A673 (cell line): ENCODE data around the gene TM4SF18. TPM values are rescaled to one million over a fixed set of nuclear protein-coding genes. Genes with fewer than 3 reads are reported as not detected.

Experiments used
- BruUV-seq: library from RNA; stranded (reverse); fragments of 400-500 nt; replicated peaks from 2 replicates; lab custom pipeline; 2021; lab: Mats Ljungman, UMichigan
- CTCF ChIA-PET: fragments of 300-600 bp; sonication (Branson Sonifier 250); formaldehyde crosslinking; loops from one replicate; lab custom pipeline; 2022; ENCODE audit warnings: antibody characterized with exemption; lab: Charles Lee
- POLR2A ChIA-PET: fragments of 300-600 bp; sonication (Branson Sonifier 250); formaldehyde crosslinking; loops from one replicate; lab custom pipeline; 2022; ENCODE audit warnings: antibody characterized with exemption; ENCODE audit not compliant: low non-redundant PET; lab: Charles Lee
- DNase-seq: peaks from one replicate; pipeline ENCODE4 v3.0.0-alpha.2; 2015; ENCODE audit warnings: low spot score
- H3K27ac ChIP-seq: fragments of 200-600 bp; sonication (generic); 2 replicates; pipeline ENCODE4 v1.5.1; 2016; ENCODE audit warnings: mixed run types, low read depth, mild to moderate bottlenecking, mixed read lengths, antibody characterized with exemption, low read length; ENCODE audit not compliant: poor library complexity, severe bottlenecking
- H3K27me3 ChIP-seq: fragments of 200-600 bp; sonication (generic); replicated peaks from 2 replicates; pipeline ENCODE4 v1.6.1; 2017; ENCODE audit warnings: mixed run types, low read depth, mild to moderate bottlenecking, mixed read lengths, antibody characterized with exemption, low read length; ENCODE audit not compliant: insufficient read depth, poor library complexity
- H3K36me3 ChIP-seq: fragments of 200-600 bp; sonication (generic); 2 replicates; pipeline ENCODE4 v1.6.1; 2016; ENCODE audit warnings: mixed run types, mild to moderate bottlenecking, mixed read lengths, antibody characterized with exemption, low read length; ENCODE audit not compliant: insufficient read depth, poor library complexity, severe bottlenecking
- H3K4me1 ChIP-seq: fragments of 200-600 bp; sonication (generic); 2 replicates; pipeline ENCODE4 v1.6.1; 2017; ENCODE audit warnings: mixed run types, mild to moderate bottlenecking, mixed read lengths, antibody characterized with exemption, low read length; ENCODE audit not compliant: insufficient read depth, poor library complexity, severe bottlenecking
- H3K4me3 ChIP-seq: fragments of 200-600 bp; sonication (generic); 2 replicates; pipeline ENCODE4 v1.5.1; 2016; ENCODE audit warnings: low read depth, mixed run types, mild to moderate bottlenecking, mixed read lengths, low read length; ENCODE audit not compliant: poor library complexity, severe bottlenecking
- H3K9me3 ChIP-seq: fragments of 200-600 bp; sonication (generic); 2 replicates; pipeline ENCODE4 v1.6.1; 2016; ENCODE audit warnings: mixed run types, low read depth, mild to moderate bottlenecking, mixed read lengths, antibody characterized with exemption, low read length; ENCODE audit not compliant: poor library complexity, severe bottlenecking
- CTCF ChIP-seq: fragments of 300-800, 200-600 bp; sonication (generic); conservative IDR thresholded peaks from 2 replicates; pipeline ENCODE4 v1.5.1; 2017; ENCODE audit warnings: low read depth, mild to moderate bottlenecking, antibody characterized with exemption, low read length, moderate library complexity, mixed read lengths
- EZH2 ChIP-seq: fragments of 200-600 bp; sonication (generic); IDR thresholded peaks from 2 replicates; pipeline ENCODE4 v1.6.1; 2017; ENCODE audit warnings: borderline replicate concordance, low read depth, mild to moderate bottlenecking, mixed read lengths, antibody characterized with exemption, low read length; ENCODE audit not compliant: poor library complexity, severe bottlenecking
- intact Hi-C: fragments of 100-400 bp; cut with micrococcal nuclease; formaldehyde crosslinking; loops from one replicate; pipeline ENCODE4 v1.10.0; 2022; ENCODE audit not compliant: unreplicated experiment
- total RNA-seq: library from RNA; stranded (reverse); gene quantifications from 2 replicates; pipeline ENCODE4 v1.2.3, GENCODE V29; 2021

Gene TM4SF18
- total RNA-seq, 1 experiment from 2014 or later: 1.5 TPM

- Histone ChIP-seq H3K27me3 (no peaks in the 10 kb centered on the region), H3K4me1 (peaks cover 5% of the 10 kb centered on the region), H3K27ac (no peak overlapping the region), H3K36me3 (no peaks in the 10 kb centered on the region), H3K9me3 (no peaks in the 10 kb centered on the region), H3K4me3 (no peak overlapping the region)
- DNase-seq: no peak
- BruUV-seq: no TSS peak
- intact Hi-C loops: no loop called here
- CTCF ChIA-PET: no interaction called here
- TF ChIP-seq EZH2 (no peak), CTCF (no peak)
- POLR2A ChIA-PET: no interaction called here
Measured at GRCh38 chr3:149374793-149375500, 41.5 kb upstream of the TM4SF18 start.

GRCh38 chr3:149374391-149374790 is 41.0 kb upstream of the TM4SF18 start:
- Histone ChIP-seq H3K4me1 (peaks cover 5% of the 10 kb centered on the region), H3K36me3 (no peaks in the 10 kb centered on the region), H3K9me3 (no peaks in the 10 kb centered on the region), H3K4me3 (no peak overlapping the region), H3K27ac (no peak overlapping the region), H3K27me3 (no peaks in the 10 kb centered on the region)
- no peak for DNase-seq
- ChIA-PET CTCF (no interaction called here), POLR2A (no interaction called here)
- no TSS peak for BruUV-seq
- intact Hi-C loops: no loop called here
- TF ChIP-seq CTCF (no peak), EZH2 (no peak)

GRCh38 chr3:149373235-149374125 is 40.0 kb upstream of the TM4SF18 start:
- Histone ChIP-seq H3K27me3 (no peaks in the 10 kb centered on the region), H3K4me1 (peaks cover 5% of the 10 kb centered on the region), H3K4me3 (no peak overlapping the region), H3K36me3 (no peaks in the 10 kb centered on the region), H3K9me3 (no peaks in the 10 kb centered on the region), H3K27ac (no peak overlapping the region)
- POLR2A ChIA-PET: no interaction called here
- intact Hi-C loops: no loop called here
- CTCF ChIA-PET: interaction anchor here (0.6 kb wide), 1 partner anchor 536 kb away, joined by 3 read pairs; no protein-coding TSS in a partner anchor
- BruUV-seq: no TSS peak
- no peak for TF ChIP-seq CTCF
- TF ChIP-seq EZH2: no peak
- no peak for DNase-seq
